IMR-90 (cell line): ENCODE data around the gene PCIF1. TPM values are rescaled to one million over a fixed set of nuclear protein-coding genes. Genes with fewer than 3 reads are reported as not detected.

Experiments
- ATAC-seq: fragments of 200-7000 bp; cut with Tn5 transposase; 2 replicates; pipeline ENCODE4 v1.9.1; 2020; ENCODE audit warnings: low read depth, mild to moderate bottlenecking, moderate library complexity
- BruUV-seq: library from RNA; stranded (reverse); fragments of 400-500 nt; replicated peaks from 2 replicates; lab custom pipeline; 2021; lab: Mats Ljungman, UMichigan
- CTCF ChIA-PET: fragments of 300-600 bp; formaldehyde crosslinking; extraction: SDS; loops from one replicate; lab custom pipeline; 2021; ENCODE audit warnings: antibody characterized with exemption; lab: Yijun Ruan, JAX
- POLR2A ChIA-PET: fragments of 300-600 bp; sonication (Branson Sonifier 250); formaldehyde crosslinking; loops from one replicate; lab custom pipeline; 2022; ENCODE audit warnings: antibody characterized with exemption; ENCODE audit not compliant: unreplicated experiment; lab: Charles Lee
- DNase-seq: peaks from one replicate; pipeline ENCODE4 v3.0.0; 2013
- H2AFZ ChIP-seq: replicated peaks from 2 replicates; pipeline ENCODE3; 2013; ENCODE audit warnings: low read length, mild to moderate bottlenecking; ENCODE audit not compliant: poor library complexity
- H2AK5ac ChIP-seq: 2 replicates; pipeline ENCODE4 v1.6.1; 2013; ENCODE audit warnings: low read depth, low read length, inconsistent platforms
- H2AK9ac ChIP-seq: replicated peaks from 2 replicates; pipeline ENCODE3; 2013; ENCODE audit warnings: mild to moderate bottlenecking, low read depth, low read length, moderate library complexity; ENCODE audit not compliant: poor library complexity
- H2BK120ac ChIP-seq: 2 replicates; pipeline ENCODE4 v1.6.1; 2013; ENCODE audit warnings: low read depth, low read length, inconsistent platforms
- H2BK15ac ChIP-seq: 3 replicates; pipeline ENCODE4 v1.6.1; 2013; ENCODE audit warnings: low read depth, low read length, inconsistent platforms
- H2BK20ac ChIP-seq: 2 replicates; pipeline ENCODE4 v1.6.1; 2013; ENCODE audit warnings: low read depth, mild to moderate bottlenecking, inconsistent platforms, low read length, moderate library complexity
- H2BK5ac ChIP-seq: 2 replicates; pipeline ENCODE4 v1.6.1; 2013; ENCODE audit warnings: mild to moderate bottlenecking, low read depth, low read length, inconsistent platforms; ENCODE audit not compliant: poor library complexity, severe bottlenecking
- H3K14ac ChIP-seq: replicated peaks from 2 replicates; pipeline ENCODE4 v1.6.1; 2013; ENCODE audit warnings: low read depth, low read length, inconsistent platforms
- H3K18ac ChIP-seq: 2 replicates; pipeline ENCODE4 v1.6.1; 2013; ENCODE audit warnings: low read depth, low read length, control low read depth
- H3K23ac ChIP-seq: 2 replicates; pipeline ENCODE4 v1.6.1; 2013; ENCODE audit warnings: low read depth, low read length, inconsistent platforms
- H3K27ac ChIP-seq: 2 replicates; pipeline ENCODE4 v1.5.1; 2013; ENCODE audit warnings: mild to moderate bottlenecking, control low read depth, low read length; ENCODE audit not compliant: insufficient read depth
- H3K27me3 ChIP-seq: 2 replicates; pipeline ENCODE4 v1.6.1; 2013; ENCODE audit warnings: low read length; ENCODE audit not compliant: control insufficient read depth, insufficient read depth
- H3K36me3 ChIP-seq: 2 replicates; pipeline ENCODE4 v1.6.1; 2013; ENCODE audit warnings: low read length, mixed read lengths; ENCODE audit not compliant: control insufficient read depth, insufficient read depth
- H3K4ac ChIP-seq: 2 replicates; pipeline ENCODE4 v1.6.1; 2013; ENCODE audit warnings: low read depth, low read length, inconsistent platforms
- H3K4me1 ChIP-seq: 2 replicates; pipeline ENCODE4 v1.6.1; 2013; ENCODE audit warnings: low read length, mixed read lengths; ENCODE audit not compliant: control insufficient read depth, insufficient read depth
- H3K4me2 ChIP-seq: 2 replicates; pipeline ENCODE4 v1.6.1; 2013; ENCODE audit warnings: low read depth, mild to moderate bottlenecking, control low read depth, low read length, moderate library complexity
- H3K4me3 ChIP-seq: 2 replicates; pipeline ENCODE4 v1.5.1; 2013; ENCODE audit warnings: low read depth, mild to moderate bottlenecking, control low read depth, low read length, moderate library complexity; ENCODE audit not compliant: insufficient read depth
- H3K56ac ChIP-seq: 2 replicates; pipeline ENCODE4 v1.6.1; 2013; ENCODE audit warnings: low read length, inconsistent platforms; ENCODE audit not compliant: insufficient read depth; ENCODE audit errors: extremely low read depth
- H3K79me1 ChIP-seq, 2 experiments: 2 replicates each; pipeline ENCODE4 v1.6.1; 2013; ENCODE audit warnings: low read length in 2 of 2, inconsistent platforms in 1 of 2, low read depth in 1 of 2
- H3K9ac ChIP-seq: 2 replicates; pipeline ENCODE4 v1.6.1; 2013; ENCODE audit warnings: low read depth, low read length, control low read depth
- H3K9me1 ChIP-seq: 2 replicates; pipeline ENCODE4 v1.6.1; 2013; ENCODE audit warnings: low read length, inconsistent platforms; ENCODE audit not compliant: insufficient read depth
- H3K9me3 ChIP-seq: 2 replicates; pipeline ENCODE4 v1.6.1; 2013; ENCODE audit warnings: low read length; ENCODE audit not compliant: control insufficient read depth, insufficient read depth
- H4K20me1 ChIP-seq: 2 replicates; pipeline ENCODE4 v1.6.1; 2013; ENCODE audit warnings: low read length, inconsistent platforms; ENCODE audit not compliant: insufficient read depth
- H4K5ac ChIP-seq: 2 replicates; pipeline ENCODE4 v1.6.1; 2013; ENCODE audit warnings: mild to moderate bottlenecking, low read depth, low read length, control low read depth
- H4K8ac ChIP-seq, 2 experiments: 2 replicates each; pipeline ENCODE4 v1.6.1; 2013; ENCODE audit warnings: low read depth in 2 of 2, low read length in 2 of 2, control low read depth in 1 of 2, inconsistent platforms in 1 of 2
- H4K91ac ChIP-seq: 2 replicates; pipeline ENCODE4 v1.6.1; 2013; ENCODE audit warnings: low read depth, low read length, inconsistent platforms; ENCODE audit not compliant: insufficient read depth
- CEBPB ChIP-seq: IDR thresholded peaks from 2 replicates; pipeline ENCODE4 v1.6.1; 2012; ENCODE audit warnings: low read depth, low read length, improper control_type of control experiment
- MAZ ChIP-seq: IDR thresholded peaks from 2 replicates; pipeline ENCODE4 v1.6.1; 2012; ENCODE audit warnings: low read depth, mild to moderate bottlenecking, low read length, improper control_type of control experiment, moderate library complexity, borderline replicate concordance
- MXI1 ChIP-seq: IDR thresholded peaks from 2 replicates; pipeline ENCODE4 v1.6.1; 2012; ENCODE audit warnings: low read depth, mild to moderate bottlenecking, low read length, moderate library complexity, borderline replicate concordance
- NFE2L2 ChIP-seq: fragments of 150-350 bp; IDR thresholded peaks from 2 replicates; pipeline ENCODE4 v1.6.1; 2016; ENCODE audit warnings: low read depth, mild to moderate bottlenecking, low read length
- WGBS, 2 experiments: methylation state at CpG; one replicate each; pipeline versions ENCODE4 v1.1.5 to v1.1.7; 2013; ENCODE audit warnings: missing lambda C conversion rate in 2 of 2; ENCODE audit not compliant: insufficient read length in 1 of 2; ENCODE audit errors: extremely low coverage in 2 of 2; 5-methylcytosine and 5-hydroxymethylcytosine counted together
- dilution Hi-C: fragments of 300-500 bp; cut with HindIII; formaldehyde crosslinking; loops from one replicate; pipeline ENCODE4 v1.14.3; 2018; ENCODE audit warnings: low sequenced_read_pairs; ENCODE audit not compliant: unreplicated experiment
- in situ Hi-C: fragments of 300-500 bp; cut with MboI; formaldehyde crosslinking; loops from 3 replicates; pipeline ENCODE4 v1.14.3; 2019; ENCODE audit warnings: low sequenced_read_pairs, inconsistent platforms, mixed read lengths
- intact Hi-C: fragments of 100-400 bp; cut with micrococcal nuclease; formaldehyde crosslinking; loops from 2 replicates; pipeline ENCODE4 v1.10.0; 2022
- polyA plus RNA-seq, 3 experiments: library from polyadenylated mRNA; depleted of rRNA; stranded (reverse); fragments of >200 nt; gene quantifications; 2 replicates each; pipeline ENCODE4 v1.2.3, GENCODE V29; 2012; ENCODE audit warnings: low replicate concordance in 1 of 3
- total RNA-seq: library from RNA; depleted of rRNA; stranded (reverse); fragments of >200 nt; gene quantifications from 2 replicates; pipeline ENCODE4 v1.2.3, GENCODE V29; 2012
- TF ChIP-seq, protein P1 (sequence below): conservative IDR thresholded peaks from 2 replicates; pipeline ENCODE4 v1.5.1; 2012; ENCODE audit warnings: mild to moderate bottlenecking, low read depth, low read length, improper control_type of control experiment

Gene PCIF1
- total and polyA plus RNA-seq, 2 of the 4 experiments (the other 2 are of a cell fraction): 5.4 to 18.3 TPM

GRCh38 chr20:45943613-45944012, 9.1 kb downstream of the PCIF1 start:
- intact Hi-C loops: no loop called here
- no peak overlapping the region for H3K4me2 ChIP-seq
- H2BK120ac ChIP-seq: no peak overlapping the region
- no peak overlapping the region for H3K18ac ChIP-seq
- ChIA-PET CTCF (interaction anchor here (1.2 kb wide), 1 partner anchor 9 kb away, joined by 3 read pairs; no protein-coding TSS in a partner anchor), POLR2A (interaction anchor here (1.4 kb wide), 1 partner anchor 9 kb away, joined by 3 read pairs; the partner anchor contains the start of gene PCIF1)
- no peaks in the 10 kb centered on the region for H3K4me1 ChIP-seq
- H3K56ac ChIP-seq: no peak overlapping the region
- no peak overlapping the region for H4K8ac ChIP-seq
- no peak overlapping the region for H3K4ac ChIP-seq
- no peak overlapping the region for H2AK9ac ChIP-seq
- H3K9me1 ChIP-seq: 0 out of 2 replicates have a peak, but pooled peaks cover 3% of the 10 kb centered on the region
- H2AK5ac ChIP-seq: no peak overlapping the region
- BruUV-seq: no TSS peak
- H3K14ac ChIP-seq: no peak overlapping the region
- no peak overlapping the region for H3K23ac ChIP-seq
- ATAC-seq (no peak), DNase-seq (no peak)
- no peak overlapping the region for H4K91ac ChIP-seq
- H3K4me3 ChIP-seq: no peak overlapping the region
- H2BK15ac ChIP-seq: no peak overlapping the region
- in situ Hi-C loops: no loop called here
- H2AFZ ChIP-seq: no peak overlapping the region
- peaks cover 3% of the 10 kb centered on the region; the same call in 1 of the 2 replicates for H4K20me1 ChIP-seq
- 78% methylated on average over 5 of the region's 6 CpGs; no CpG with 5 or more reads in 1 of the 2 experiments for WGBS, 2 experiments
- H3K9ac ChIP-seq: no peak overlapping the region
- TF ChIP-seq NFE2L2: no peak
- no peak for TF ChIP-seq CEBPB
- TF ChIP-seq, protein P1, sequence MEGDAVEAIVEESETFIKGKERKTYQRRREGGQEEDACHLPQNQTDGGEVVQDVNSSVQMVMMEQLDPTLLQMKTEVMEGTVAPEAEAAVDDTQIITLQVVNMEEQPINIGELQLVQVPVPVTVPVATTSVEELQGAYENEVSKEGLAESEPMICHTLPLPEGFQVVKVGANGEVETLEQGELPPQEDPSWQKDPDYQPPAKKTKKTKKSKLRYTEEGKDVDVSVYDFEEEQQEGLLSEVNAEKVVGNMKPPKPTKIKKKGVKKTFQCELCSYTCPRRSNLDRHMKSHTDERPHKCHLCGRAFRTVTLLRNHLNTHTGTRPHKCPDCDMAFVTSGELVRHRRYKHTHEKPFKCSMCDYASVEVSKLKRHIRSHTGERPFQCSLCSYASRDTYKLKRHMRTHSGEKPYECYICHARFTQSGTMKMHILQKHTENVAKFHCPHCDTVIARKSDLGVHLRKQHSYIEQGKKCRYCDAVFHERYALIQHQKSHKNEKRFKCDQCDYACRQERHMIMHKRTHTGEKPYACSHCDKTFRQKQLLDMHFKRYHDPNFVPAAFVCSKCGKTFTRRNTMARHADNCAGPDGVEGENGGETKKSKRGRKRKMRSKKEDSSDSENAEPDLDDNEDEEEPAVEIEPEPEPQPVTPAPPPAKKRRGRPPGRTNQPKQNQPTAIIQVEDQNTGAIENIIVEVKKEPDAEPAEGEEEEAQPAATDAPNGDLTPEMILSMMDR: no peak
- no peak for TF ChIP-seq MXI1
- no peak for TF ChIP-seq MAZ
- H3K36me3 ChIP-seq: peaks cover 85% of the 10 kb centered on the region
- H2BK5ac ChIP-seq: no peak overlapping the region
- no peak overlapping the region for H2BK20ac ChIP-seq
- dilution Hi-C loops: no loop called here
- H3K79me1 ChIP-seq: peaks cover 6 to 9% of the 10 kb centered on the region in 2 experiments; a peak in 3 of 4 replicates
- no peaks in the 10 kb centered on the region for H3K27me3 ChIP-seq
- no peaks in the 10 kb centered on the region for H3K9me3 ChIP-seq
- H4K5ac ChIP-seq: no peak overlapping the region
- H3K27ac ChIP-seq: no peak overlapping the region
